A673 (cell line): ENCODE results near the gene EPB41L4A. TPM values are rescaled to one million over a fixed set of nuclear protein-coding genes. Genes with fewer than 3 reads are reported as not detected.

Experiments used
- BruUV-seq: library from RNA; stranded (reverse); fragments of 400-500 nt; replicated peaks from 2 replicates; lab custom pipeline; 2021; lab: Mats Ljungman, UMichigan
- CTCF ChIA-PET: fragments of 300-600 bp; sonication (Branson Sonifier 250); formaldehyde crosslinking; loops from one replicate; lab custom pipeline; 2022; ENCODE audit warnings: antibody characterized with exemption; lab: Charles Lee
- POLR2A ChIA-PET: fragments of 300-600 bp; sonication (Branson Sonifier 250); formaldehyde crosslinking; loops from one replicate; lab custom pipeline; 2022; ENCODE audit warnings: antibody characterized with exemption; ENCODE audit not compliant: low non-redundant PET; lab: Charles Lee
- DNase-seq: peaks from one replicate; pipeline ENCODE4 v3.0.0-alpha.2; 2015; ENCODE audit warnings: low spot score
- H3K27ac ChIP-seq: fragments of 200-600 bp; sonication (generic); 2 replicates; pipeline ENCODE4 v1.5.1; 2016; ENCODE audit warnings: mixed run types, low read depth, mild to moderate bottlenecking, mixed read lengths, antibody characterized with exemption, low read length; ENCODE audit not compliant: poor library complexity, severe bottlenecking
- H3K27me3 ChIP-seq: fragments of 200-600 bp; sonication (generic); replicated peaks from 2 replicates; pipeline ENCODE4 v1.6.1; 2017; ENCODE audit warnings: mixed run types, low read depth, mild to moderate bottlenecking, mixed read lengths, antibody characterized with exemption, low read length; ENCODE audit not compliant: insufficient read depth, poor library complexity
- H3K36me3 ChIP-seq: fragments of 200-600 bp; sonication (generic); 2 replicates; pipeline ENCODE4 v1.6.1; 2016; ENCODE audit warnings: mixed run types, mild to moderate bottlenecking, mixed read lengths, antibody characterized with exemption, low read length; ENCODE audit not compliant: insufficient read depth, poor library complexity, severe bottlenecking
- H3K4me1 ChIP-seq: fragments of 200-600 bp; sonication (generic); 2 replicates; pipeline ENCODE4 v1.6.1; 2017; ENCODE audit warnings: mixed run types, mild to moderate bottlenecking, mixed read lengths, antibody characterized with exemption, low read length; ENCODE audit not compliant: insufficient read depth, poor library complexity, severe bottlenecking
- H3K4me3 ChIP-seq: fragments of 200-600 bp; sonication (generic); 2 replicates; pipeline ENCODE4 v1.5.1; 2016; ENCODE audit warnings: low read depth, mixed run types, mild to moderate bottlenecking, mixed read lengths, low read length; ENCODE audit not compliant: poor library complexity, severe bottlenecking
- H3K9me3 ChIP-seq: fragments of 200-600 bp; sonication (generic); 2 replicates; pipeline ENCODE4 v1.6.1; 2016; ENCODE audit warnings: mixed run types, low read depth, mild to moderate bottlenecking, mixed read lengths, antibody characterized with exemption, low read length; ENCODE audit not compliant: poor library complexity, severe bottlenecking
- CTCF ChIP-seq: fragments of 300-800, 200-600 bp; sonication (generic); conservative IDR thresholded peaks from 2 replicates; pipeline ENCODE4 v1.5.1; 2017; ENCODE audit warnings: low read depth, mild to moderate bottlenecking, antibody characterized with exemption, low read length, moderate library complexity, mixed read lengths
- EZH2 ChIP-seq: fragments of 200-600 bp; sonication (generic); IDR thresholded peaks from 2 replicates; pipeline ENCODE4 v1.6.1; 2017; ENCODE audit warnings: borderline replicate concordance, low read depth, mild to moderate bottlenecking, mixed read lengths, antibody characterized with exemption, low read length; ENCODE audit not compliant: poor library complexity, severe bottlenecking
- intact Hi-C: fragments of 100-400 bp; cut with micrococcal nuclease; formaldehyde crosslinking; loops from one replicate; pipeline ENCODE4 v1.10.0; 2022; ENCODE audit not compliant: unreplicated experiment
- total RNA-seq: library from RNA; stranded (reverse); gene quantifications from 2 replicates; pipeline ENCODE4 v1.2.3, GENCODE V29; 2021

Gene EPB41L4A
- total RNA-seq, 1 experiment from 2014 or later = not detected

GRCh38 chr5:112205846-112206245, 213.2 kb downstream of the EPB41L4A start:
- ChIA-PET POLR2A (no interaction called here), CTCF (no interaction called here)
- H3K36me3 ChIP-seq = no peaks in the 10 kb centered on the region
- BruUV-seq = no TSS peak
- no peak overlapping the region for H3K4me3 ChIP-seq
- H3K9me3 ChIP-seq = no peaks in the 10 kb centered on the region
- no peak for DNase-seq
- no peak overlapping the region for H3K27ac ChIP-seq
- no peaks in the 10 kb centered on the region for H3K4me1 ChIP-seq
- no peak for TF ChIP-seq EZH2
- TF ChIP-seq CTCF = no peak
- intact Hi-C loops = loop anchor here (10.0 kb wide), 1 partner anchor 549 kb away; no protein-coding TSS in a partner anchor
- H3K27me3 ChIP-seq = peaks cover 5% of the 10 kb centered on the region

- CTCF ChIA-PET = no interaction called here
- intact Hi-C loops = loop anchor here (10.0 kb wide), 1 partner anchor 552 kb away; no protein-coding TSS in a partner anchor
- DNase-seq = no peak
- Histone ChIP-seq H3K9me3 (no peaks in the 10 kb centered on the region), H3K4me3 (no peak overlapping the region), H3K36me3 (no peaks in the 10 kb centered on the region), H3K27me3 (peaks cover 27% of the 10 kb centered on the region), H3K4me1 (no peaks in the 10 kb centered on the region), H3K27ac (no peak overlapping the region)
- POLR2A ChIA-PET = no interaction called here
- BruUV-seq = no TSS peak
- TF ChIP-seq EZH2 (no peak), CTCF (no peak)
Measured at GRCh38 chr5:112203229-112203628, 215.8 kb downstream of the EPB41L4A start.

GRCh38 chr5:112202694-112203093, 216.4 kb downstream of the EPB41L4A start:
- ChIA-PET POLR2A (no interaction called here), CTCF (no interaction called here)
- no peak for DNase-seq
- no peaks in the 10 kb centered on the region for H3K9me3 ChIP-seq
- TF ChIP-seq EZH2 = no peak
- no peak for TF ChIP-seq CTCF
- no peak overlapping the region for H3K27ac ChIP-seq
- intact Hi-C loops = loop anchor here (10.0 kb wide), 1 partner anchor 552 kb away; no protein-coding TSS in a partner anchor
- peaks cover 30% of the 10 kb centered on the region for H3K27me3 ChIP-seq
- no peaks in the 10 kb centered on the region for H3K36me3 ChIP-seq
- no TSS peak for BruUV-seq
- H3K4me3 ChIP-seq = no peak overlapping the region
- no peaks in the 10 kb centered on the region for H3K4me1 ChIP-seq
